Cardiac muscle cell (in vitro differentiated cells and primary cell): ENCODE data around the gene LPIN1. TPM values are rescaled to one million over a fixed set of nuclear protein-coding genes. Genes with fewer than 3 reads are reported as not detected.
A peak's percentile ranks its signal among the peaks of the same experiment; 100 is the strongest.

Source experiments
- DNase-seq, 2 donors: peaks; one replicate each; pipeline versions ENCODE4 v3.0.0 to v3.0.0-alpha.2; 2010 to 2017; ENCODE audit warnings: low read depth in 1 of 2, low spot score in 1 of 2
- H3K27ac ChIP-seq: fragments of 200-600 bp; sonication (generic); 2 replicates; pipeline ENCODE4 v1.5.1; 2016
- H3K27me3 ChIP-seq: fragments of 200-600 bp; sonication (generic); 2 replicates; pipeline ENCODE4 v1.6.0; 2016; ENCODE audit warnings: control low read depth
- H3K36me3 ChIP-seq: fragments of 200-600 bp; sonication (generic); 2 replicates; pipeline ENCODE4 v1.5.1; 2016; ENCODE audit warnings: control low read depth
- H3K4me1 ChIP-seq: fragments of 200-600 bp; sonication (generic); 2 replicates; pipeline ENCODE4 v1.8.1; 2017; ENCODE audit warnings: low read depth, mild to moderate bottlenecking, mixed run types
- H3K4me3 ChIP-seq: fragments of 200-600 bp; sonication (generic); 2 replicates; pipeline ENCODE4 v1.5.1; 2016; ENCODE audit warnings: mild to moderate bottlenecking
- H3K9me3 ChIP-seq: fragments of 200-600 bp; sonication (generic); 2 replicates; pipeline ENCODE4 v1.5.1; 2017; ENCODE audit warnings: low read depth, mild to moderate bottlenecking, control low read depth
- polyA plus RNA-seq: library from polyadenylated mRNA; unstranded; fragments of >200 nt; fragmentation: Nextera tagmentation; extraction: Ambion mirVana; gene quantifications from 2 replicates; pipeline ENCODE4 v1.2.1, GENCODE V29; 2016
- total RNA-seq: library from RNA; depleted of rRNA; stranded (reverse); fragments of >200 nt; gene quantifications from 2 replicates; pipeline ENCODE4 v1.2.3, GENCODE V29; 2016
- TF ChIP-seq, protein P1 (sequence below): IDR thresholded peaks from 2 replicates; pipeline ENCODE4 v1.5.1; 2012; ENCODE audit warnings: low read depth, mild to moderate bottlenecking, low read length

The LPIN1 gene
- total and polyA plus RNA-seq, 2 experiments from 2014 or later: 47.0 to 58.3 TPM

DNA sequence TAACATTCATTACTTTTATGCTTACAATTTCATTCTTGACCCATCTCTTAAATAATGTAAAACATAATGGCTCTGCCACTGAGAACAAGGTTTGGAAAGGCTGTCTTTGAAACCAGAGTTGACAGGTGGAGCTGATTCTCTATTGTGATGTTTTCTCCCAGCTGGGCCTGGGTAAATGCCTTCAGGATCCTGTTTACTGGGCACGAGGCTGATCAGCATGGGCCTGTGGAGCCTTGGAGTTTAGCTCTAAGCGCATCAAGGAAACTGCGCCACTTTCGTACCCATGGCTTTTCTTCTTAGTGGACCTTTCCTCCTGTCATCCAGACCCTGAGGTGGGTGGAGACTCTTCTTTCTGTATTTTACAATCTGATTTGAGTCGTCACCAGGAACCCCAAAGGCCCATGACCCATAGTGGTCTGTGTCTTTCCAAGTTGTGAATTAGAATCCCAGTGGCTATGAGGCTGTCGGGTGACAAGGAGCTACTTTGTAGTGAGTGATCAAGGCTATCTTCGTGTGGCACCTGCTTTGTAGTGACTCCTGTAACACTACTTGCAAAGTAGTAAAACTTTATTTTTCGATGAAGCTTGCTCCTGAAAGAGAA lies 123.1 kb downstream of the LPIN1 start:
- DNase-seq: no peak
- Histone ChIP-seq H3K4me3 (no peak overlapping the region), H3K27ac (no peak overlapping the region), H3K9me3 (no peaks in the 10 kb centered on the region), H3K4me1 (peaks cover 11% of the 10 kb centered on the region), H3K36me3 (no peaks in the 10 kb centered on the region), H3K27me3 (no peaks in the 10 kb centered on the region)
- TF ChIP-seq, protein P1, sequence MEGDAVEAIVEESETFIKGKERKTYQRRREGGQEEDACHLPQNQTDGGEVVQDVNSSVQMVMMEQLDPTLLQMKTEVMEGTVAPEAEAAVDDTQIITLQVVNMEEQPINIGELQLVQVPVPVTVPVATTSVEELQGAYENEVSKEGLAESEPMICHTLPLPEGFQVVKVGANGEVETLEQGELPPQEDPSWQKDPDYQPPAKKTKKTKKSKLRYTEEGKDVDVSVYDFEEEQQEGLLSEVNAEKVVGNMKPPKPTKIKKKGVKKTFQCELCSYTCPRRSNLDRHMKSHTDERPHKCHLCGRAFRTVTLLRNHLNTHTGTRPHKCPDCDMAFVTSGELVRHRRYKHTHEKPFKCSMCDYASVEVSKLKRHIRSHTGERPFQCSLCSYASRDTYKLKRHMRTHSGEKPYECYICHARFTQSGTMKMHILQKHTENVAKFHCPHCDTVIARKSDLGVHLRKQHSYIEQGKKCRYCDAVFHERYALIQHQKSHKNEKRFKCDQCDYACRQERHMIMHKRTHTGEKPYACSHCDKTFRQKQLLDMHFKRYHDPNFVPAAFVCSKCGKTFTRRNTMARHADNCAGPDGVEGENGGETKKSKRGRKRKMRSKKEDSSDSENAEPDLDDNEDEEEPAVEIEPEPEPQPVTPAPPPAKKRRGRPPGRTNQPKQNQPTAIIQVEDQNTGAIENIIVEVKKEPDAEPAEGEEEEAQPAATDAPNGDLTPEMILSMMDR: no peak

DNA sequence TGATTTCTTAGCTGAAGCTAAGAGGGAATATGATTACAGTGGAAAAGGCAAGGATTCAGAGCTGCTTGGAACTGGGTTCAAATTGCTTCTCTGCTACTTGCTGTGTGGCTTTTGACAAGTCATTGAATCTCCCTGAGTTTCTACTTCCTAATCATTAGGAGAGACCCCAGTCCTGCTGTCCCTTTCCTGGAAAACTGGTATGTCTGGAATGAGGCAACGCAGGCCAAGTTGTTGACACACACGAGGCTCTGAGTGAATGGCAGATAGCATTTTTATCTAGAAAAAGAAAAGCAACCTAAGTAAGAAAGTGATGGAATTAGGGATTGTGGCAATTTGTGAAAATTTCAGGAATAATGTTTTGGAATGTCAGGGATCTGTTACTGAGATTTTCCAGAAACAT lies 123.6 kb downstream of the LPIN1 start:
- Histone ChIP-seq H3K4me3 (no peak overlapping the region), H3K9me3 (no peaks in the 10 kb centered on the region), H3K27ac (no peak overlapping the region), H3K27me3 (no peaks in the 10 kb centered on the region), H3K36me3 (no peaks in the 10 kb centered on the region), H3K4me1 (peaks cover 11% of the 10 kb centered on the region)
- TF ChIP-seq, protein P1: no peak
- peak in 1 of 2 donors; percentile 32 for DNase-seq

- Histone ChIP-seq H3K27me3 (no peaks in the 10 kb centered on the region), H3K4me1 (peaks cover 11% of the 10 kb centered on the region), H3K27ac (peak overlapping the region; percentile 25), H3K9me3 (no peaks in the 10 kb centered on the region), H3K36me3 (no peaks in the 10 kb centered on the region), H3K4me3 (no peak overlapping the region)
- TF ChIP-seq, protein P1: no peak
- DNase-seq: no peak
Measured at GRCh38 chr2:11870584-11870983, 124.2 kb downstream of the LPIN1 start.

DNA sequence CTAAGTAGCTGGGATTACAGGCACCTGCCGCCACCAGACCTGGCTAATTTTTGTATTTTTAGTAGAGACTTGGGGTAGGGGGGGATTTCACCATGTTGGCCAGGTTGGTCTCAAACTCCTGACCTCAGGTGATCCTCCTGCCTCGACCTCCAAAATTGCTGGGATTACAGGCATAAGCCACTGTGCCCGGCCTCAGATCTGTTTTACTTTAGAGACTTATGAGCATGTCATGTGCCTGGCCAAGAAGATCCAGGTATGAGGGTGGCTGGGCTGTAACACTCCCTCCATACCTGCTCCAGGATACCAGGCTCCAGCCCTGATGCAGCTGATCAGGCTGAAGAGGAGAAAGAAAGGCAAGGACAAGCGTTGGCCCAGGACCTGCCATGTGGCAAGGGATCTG lies 125.0 kb downstream of the LPIN1 start:
- Histone ChIP-seq H3K4me1 (peaks cover 11% of the 10 kb centered on the region), H3K36me3 (no peaks in the 10 kb centered on the region), H3K27ac (no peak overlapping the region), H3K9me3 (no peaks in the 10 kb centered on the region), H3K27me3 (no peaks in the 10 kb centered on the region), H3K4me3 (no peak overlapping the region)
- DNase-seq: no peak
- TF ChIP-seq, protein P1: no peak

- TF ChIP-seq, protein P1: no peak
- Histone ChIP-seq H3K27me3 (no peaks in the 10 kb centered on the region), H3K27ac (no peak overlapping the region), H3K9me3 (no peaks in the 10 kb centered on the region), H3K4me3 (no peak overlapping the region), H3K36me3 (no peaks in the 10 kb centered on the region), H3K4me1 (peaks cover 11% of the 10 kb centered on the region)
- peak in 1 of 2 donors; percentile 43 for DNase-seq
Measured at GRCh38 chr2:11872247-11872947, 126.0 kb downstream of the LPIN1 start.
